Measurements from ENCODE around the gene NOVA2.

Gene NOVA2

GRCh38 chr19:45887200-45887710, 86.4 kb downstream of the NOVA2 start:
- no peak for DNase-seq

- DNase-seq = peak; percentile 96
Measured at GRCh38 chr19:45886427-45887199, 87.1 kb downstream of the NOVA2 start.

- DNase-seq = peak; percentile 96
Measured at GRCh38 chr19:45885556-45886426, 87.9 kb downstream of the NOVA2 start, which contains the start of gene IRF2BP1. TSS of gene IRF2BP1 (minus strand) at chr19:45886141. CDS start at chr19:45885774, 367 bp downstream.

- peak; percentile 67 for DNase-seq
Measured at GRCh38 chr19:45884682-45885555, 88.7 kb downstream of the NOVA2 start.

GRCh38 chr19:45883881-45884681, 89.6 kb downstream of the NOVA2 start:
- DNase-seq = peak; percentile 63

Data from activated effector memory CD4-positive, alpha-beta T cell treated with anti-CD3 and anti-CD28 coated beads, Interleukin-2, amount 50 U/mL, for 16 hours (primary cell).